HUDEP-2 (cell line): Measurements from ENCODE around the gene DMRTB1.

Source experiments
- DNase-seq, 76 experiments: peaks; one replicate each; lab custom pipeline; 2025; ENCODE audit not compliant: unreplicated experiment in 76 of 76; lab: John Stamatoyannopoulos, UW

Gene DMRTB1

GRCh38 chr1:53507116-53507820 is 48.1 kb downstream of the DMRTB1 start:
- no peak for DNase-seq

GRCh38 chr1:53508056-53508990 is 49.1 kb downstream of the DMRTB1 start:
- no peak for DNase-seq

GRCh38 chr1:53508991-53509666 is 49.9 kb downstream of the DMRTB1 start:
- peak in 2 of 76 experiments; percentile 5 to 13 for DNase-seq

GRCh38 chr1:53509775-53510174 is 50.6 kb downstream of the DMRTB1 start:
- DNase-seq: no peak

- DNase-seq: no peak
Observed at GRCh38 chr1:53510215-53510614, 51.0 kb downstream of the DMRTB1 start.

- DNase-seq: no peak
Observed at GRCh38 chr1:53511323-53511932, 52.2 kb downstream of the DMRTB1 start.

- no peak for DNase-seq
Observed at GRCh38 chr1:53511933-53512806, 53.0 kb downstream of the DMRTB1 start.

- no peak for DNase-seq
Observed at GRCh38 chr1:53512807-53513755, 53.9 kb downstream of the DMRTB1 start.

- DNase-seq: no peak
Observed at GRCh38 chr1:53513846-53514245, 54.6 kb downstream of the DMRTB1 start.

GRCh38 chr1:53514436-53514835 is 55.2 kb downstream of the DMRTB1 start:
- no peak for DNase-seq

GRCh38 chr1:53516181-53516580 is 57.0 kb downstream of the DMRTB1 start:
- DNase-seq: no peak
